Measurements from ENCODE around the gene BTBD19. TPM values are rescaled to one million over a fixed set of nuclear protein-coding genes. Genes with fewer than 3 reads are reported as not detected.

The BTBD19 gene
- total RNA-seq = 2.1 and 11.4 TPM in 2 replicates

GRCh38 chr1:44808063-44808937, at the start of gene BTBD19:
BTBD19 (plus strand) TSS chr1:44808523; CDS start chr1:44808821, 298 bp downstream.

GRCh38 chr1:44775078-44775929, 33.0 kb upstream of the BTBD19 start, which contains the start of gene RPS8:
RPS8 (plus strand) TSS chr1:44775540; CDS start chr1:44775597, 57 bp downstream.

GRCh38 chr1:44788120-44788860, 20.0 kb upstream of the BTBD19 start, which contains the start of gene BEST4:
BEST4 (minus strand) TSS chr1:44788170; CDS start chr1:44787705, 465 bp downstream.

DNA sequence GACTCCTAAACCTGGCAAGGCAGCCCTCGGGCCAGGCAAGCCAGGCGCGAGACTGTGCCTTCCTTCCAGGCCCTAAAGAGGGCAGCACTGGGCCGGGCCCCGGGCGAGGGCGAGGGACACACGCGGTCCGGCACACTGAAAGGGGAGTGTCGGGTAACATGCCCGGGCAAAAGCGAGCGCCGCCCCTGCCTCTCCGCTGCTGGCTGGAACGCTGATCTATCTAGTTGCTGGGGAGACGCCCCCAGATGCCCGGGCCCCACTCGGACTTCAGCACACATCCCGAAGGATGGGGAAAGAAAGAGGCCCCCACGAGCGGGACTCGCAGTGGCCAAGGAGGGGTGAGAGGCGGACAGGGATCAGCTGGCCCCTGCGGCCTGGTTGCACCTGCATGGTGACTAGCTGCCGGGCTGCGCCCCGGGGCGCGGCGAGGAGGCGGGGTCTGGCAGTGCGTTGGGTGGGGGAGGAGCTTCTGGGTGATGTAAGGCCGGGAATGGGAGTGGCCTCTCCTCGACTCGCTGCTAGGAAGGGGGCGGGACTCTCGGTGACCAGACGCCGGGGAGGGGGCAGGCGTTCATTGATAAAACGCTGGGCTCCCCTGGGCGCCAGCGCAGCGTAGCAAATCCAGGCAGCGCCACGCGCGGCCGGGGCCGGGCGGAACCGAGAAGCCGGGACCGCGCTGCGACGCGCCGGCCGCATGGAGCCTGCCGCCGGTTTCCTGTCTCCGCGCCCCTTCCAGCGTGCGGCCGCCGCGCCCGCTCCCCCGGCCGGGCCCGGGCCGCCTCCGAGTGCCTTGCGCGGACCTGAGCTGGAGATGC, 8.3 kb upstream of the BTBD19 start, which contains the start of gene PLK3:
Gene PLK3 (plus strand): TSS at position 608 of the 815 bp plus-strand sequence. CDS start 87 bp downstream, at position 695.

DNA sequence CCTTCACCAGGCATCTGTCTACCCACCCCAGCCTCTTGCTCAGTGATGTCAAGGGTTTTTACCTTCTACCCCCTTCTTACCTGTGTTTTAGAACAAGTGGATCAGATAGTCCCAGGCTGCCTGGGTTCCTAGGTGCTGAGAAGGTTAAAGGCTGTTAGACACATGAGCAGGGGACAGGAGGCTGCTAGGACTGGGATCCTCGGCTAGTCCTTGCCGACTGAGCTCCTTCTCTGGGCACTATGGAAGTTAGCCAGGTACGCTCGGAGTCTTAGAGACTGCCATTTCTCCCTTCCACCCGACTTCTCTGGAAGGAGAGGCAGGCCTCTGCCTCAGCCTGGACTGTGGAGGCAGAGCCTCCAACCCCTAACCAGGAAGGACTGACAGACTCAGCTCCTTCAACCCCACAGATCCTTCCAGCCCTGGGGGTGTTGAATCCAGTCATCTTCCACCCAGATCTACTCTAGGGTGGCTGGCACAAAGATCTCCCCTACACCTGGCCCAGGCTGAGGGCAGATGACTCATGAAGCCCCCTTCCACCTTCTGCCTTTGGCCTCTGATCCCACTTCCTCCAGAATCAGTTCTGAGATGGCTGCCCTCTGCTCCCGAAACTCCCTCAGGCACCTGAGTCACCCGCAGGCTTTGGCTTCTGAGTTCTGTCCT, 1.5 kb upstream of the BTBD19 start, which contains the start of gene DYNLT4:
Gene DYNLT4 (minus strand): TSS at position 648 of the 660 bp plus-strand sequence. CDS start 683 bp downstream, outside the sequence.

DNA sequence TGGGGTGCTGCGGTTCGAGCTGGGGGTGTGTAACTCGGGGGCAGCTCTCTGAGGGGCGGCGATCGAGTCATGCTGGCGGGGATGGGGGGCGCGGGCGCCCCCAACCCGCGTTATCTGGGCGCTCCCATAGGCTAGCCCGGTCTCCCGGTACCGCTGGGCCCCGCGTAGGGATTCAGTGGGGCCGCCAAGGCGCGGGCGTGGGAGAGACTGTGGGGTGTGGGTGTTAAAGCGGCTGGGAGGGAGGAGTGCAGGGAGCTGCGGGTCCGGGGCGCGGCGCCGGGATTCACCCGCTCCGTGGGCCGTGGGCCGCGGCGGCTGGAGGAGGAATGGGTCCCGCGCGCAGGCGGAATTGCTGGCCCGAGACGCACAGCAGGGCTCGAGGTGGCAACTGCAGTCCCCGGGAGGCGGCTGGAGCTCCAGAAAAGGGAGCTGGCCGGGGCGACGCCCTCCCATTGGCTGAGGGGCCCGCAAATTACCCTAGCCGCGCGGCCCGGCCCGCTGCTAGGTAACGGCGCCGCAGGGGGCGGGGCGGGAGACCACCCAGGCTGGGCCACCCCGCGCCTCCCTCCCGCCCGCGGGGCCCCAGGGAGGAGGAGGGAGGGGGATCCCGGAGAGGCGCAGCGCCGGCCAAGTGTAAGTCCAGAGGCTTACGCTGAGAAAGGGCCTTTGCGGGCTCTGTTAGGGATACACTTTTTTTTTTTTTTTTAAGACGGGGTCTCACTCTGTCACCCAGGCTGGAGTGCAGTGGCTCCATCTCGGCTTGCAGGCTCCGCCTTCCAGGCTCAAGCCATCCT, 34.7 kb downstream of the BTBD19 start, which contains the start of gene PTCH2:
Gene PTCH2 (minus strand): TSS at position 392 of the 794 bp plus-strand sequence. CDS start 321 bp downstream, at position 71.

Other genes with a start within 250 kb of the BTBD19 start
- gene TMEM53, start 134.0 kb upstream of the BTBD19 start, total RNA-seq = 2.1 and 3.2 TPM in 2 replicates
- 0.16 and 0.25 TPM in 2 replicates for gene ARMH1, start 133.8 kb upstream of the BTBD19 start, total RNA-seq
- gene RNU5D-1, start 77.4 kb upstream of the BTBD19 start, total RNA-seq = not detected in 2 replicates
- 15.7 and 26.4 TPM in 2 replicates for gene KIF2C, start 68.7 kb upstream of the BTBD19 start, total RNA-seq
- gene RPS8, start 33.0 kb upstream of the BTBD19 start, total RNA-seq = 1,069 and 1,168 TPM in 2 replicates
- gene BEST4, start 20.4 kb upstream of the BTBD19 start, total RNA-seq = under 0.01 and 0.06 TPM in 2 replicates
- 13.8 and 36.3 TPM in 2 replicates for gene PLK3, start 8.1 kb upstream of the BTBD19 start, total RNA-seq
- 0.25 and 0.32 TPM in 2 replicates for gene DYNLT4, start 1.2 kb upstream of the BTBD19 start, total RNA-seq
- 0.06 TPM in 1 of 2 replicates, not detected in the other for gene PTCH2, start 34.7 kb downstream of the BTBD19 start, total RNA-seq
- 20.4 and 31.0 TPM in 2 replicates for gene EIF2B3, start 178.1 kb downstream of the BTBD19 start, total RNA-seq
- 21.9 and 49.4 TPM in 2 replicates for gene HECTD3, start 202.8 kb downstream of the BTBD19 start, total RNA-seq
- 234 and 261 TPM in 2 replicates for gene UROD, start 203.7 kb downstream of the BTBD19 start, total RNA-seq